Neutrophil (primary cell): ENCODE results near the gene NUDT14.

Source experiments
- H3K27ac ChIP-seq: fragments of 200-600 bp; sonication (generic); 2 replicates; pipeline ENCODE4 v1.5.1; 2016; ENCODE audit warnings: mild to moderate bottlenecking, moderate library complexity
- H3K27me3 ChIP-seq: fragments of 200-600 bp; sonication (generic); 2 replicates; pipeline ENCODE4 v1.6.0; 2016; ENCODE audit warnings: mild to moderate bottlenecking
- H3K36me3 ChIP-seq: fragments of 200-600 bp; sonication (generic); 2 replicates; pipeline ENCODE4 v1.5.1; 2017
- H3K4me1 ChIP-seq, 2 experiments: fragments of 200-600 bp in 1 of 2; sonication (generic) in 1 of 2; 1 replicate in 1 of 2; 2 replicates in 1 of 2; pipeline versions ENCODE4 v1.5.1 to v1.6.1; 2013 to 2016; ENCODE audit warnings: low read depth in 1 of 2, low read length in 1 of 2, mild to moderate bottlenecking in 1 of 2, moderate library complexity in 1 of 2; ENCODE audit not compliant: control insufficient read depth in 1 of 2, insufficient read depth in 1 of 2
- H3K4me3 ChIP-seq, 2 experiments: fragments of 200-600 bp in 1 of 2; sonication (generic) in 1 of 2; 1 replicate in 1 of 2; 2 replicates in 1 of 2; pipeline ENCODE4 v1.5.1; 2013 to 2016; ENCODE audit warnings: low read depth in 1 of 2, low read length in 1 of 2, mild to moderate bottlenecking in 1 of 2, moderate library complexity in 1 of 2
- H3K9me3 ChIP-seq: fragments of 200-600 bp; sonication (generic); 2 replicates; pipeline ENCODE4 v1.5.1; 2016
- CTCF ChIP-seq: fragments of 200-600 bp; sonication (generic); IDR thresholded peaks from 2 replicates; pipeline ENCODE4 v1.5.1; 2016; ENCODE audit warnings: antibody characterized with exemption

Gene NUDT14

GRCh38 chr14:105124823-105125222 is 56.3 kb downstream of the NUDT14 start:
- no peak overlapping the region for H3K4me3 ChIP-seq
- no peaks in the 10 kb centered on the region for H3K9me3 ChIP-seq
- TF ChIP-seq CTCF: no peak
- H3K27me3 ChIP-seq: peaks cover 48% of the 10 kb centered on the region
- H3K36me3 ChIP-seq: no peaks in the 10 kb centered on the region
- no peak overlapping the region for H3K27ac ChIP-seq
- no peaks in the 10 kb centered on the region for H3K4me1 ChIP-seq

DNA sequence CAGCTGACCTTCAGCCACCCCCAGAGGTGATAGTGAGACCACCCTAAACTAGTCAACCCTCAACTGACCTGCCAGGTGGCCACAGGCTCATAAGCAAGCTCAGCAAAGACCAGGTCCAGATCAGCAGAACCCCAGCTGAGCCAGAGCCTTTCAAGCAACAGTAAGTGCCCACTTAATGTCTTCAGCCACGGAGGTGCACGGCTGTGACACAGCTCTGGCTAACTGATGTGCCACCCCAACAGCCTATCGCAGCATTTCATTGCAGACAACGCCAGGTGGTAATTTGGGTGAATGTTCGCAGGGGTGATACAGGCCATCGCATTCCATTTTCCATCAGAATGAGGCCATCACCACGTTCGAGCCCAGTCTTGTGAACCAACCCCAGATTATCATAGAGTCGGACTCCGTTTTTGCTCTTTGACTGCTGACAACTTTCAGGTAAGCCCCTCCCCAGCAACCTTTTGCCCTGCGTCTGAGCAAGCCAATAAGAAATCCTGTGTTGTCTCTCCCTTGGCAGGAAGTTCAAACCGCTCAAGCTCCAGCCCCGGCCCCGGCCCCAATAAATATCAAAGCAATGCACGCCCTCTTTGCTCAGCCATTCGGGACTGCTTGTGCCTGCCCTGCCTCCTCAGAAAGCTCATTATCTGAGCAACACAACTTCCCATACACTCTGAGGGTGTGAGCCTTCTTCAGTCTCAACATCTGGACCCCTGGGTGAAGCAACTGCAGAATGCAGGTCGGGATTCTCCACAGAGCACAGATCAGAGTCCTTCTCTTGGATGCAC is 56.9 kb downstream of the NUDT14 start:
- no peaks in the 10 kb centered on the region for H3K4me1 ChIP-seq
- H3K36me3 ChIP-seq: no peaks in the 10 kb centered on the region
- TF ChIP-seq CTCF: no peak
- no peaks in the 10 kb centered on the region for H3K9me3 ChIP-seq
- H3K4me3 ChIP-seq: no peak overlapping the region
- H3K27me3 ChIP-seq: peaks cover 54% of the 10 kb centered on the region
- no peak overlapping the region for H3K27ac ChIP-seq

- H3K36me3 ChIP-seq: no peaks in the 10 kb centered on the region
- H3K4me1 ChIP-seq: no peaks in the 10 kb centered on the region
- no peaks in the 10 kb centered on the region for H3K9me3 ChIP-seq
- H3K4me3 ChIP-seq: no peak overlapping the region
- no peak overlapping the region for H3K27ac ChIP-seq
- TF ChIP-seq CTCF: no peak
- H3K27me3 ChIP-seq: peaks cover 65% of the 10 kb centered on the region
Measured at GRCh38 chr14:105123064-105123665, 57.9 kb downstream of the NUDT14 start.
